Nephron progenitor cell (in vitro differentiated cells): Measurements from ENCODE around the gene STYK1.

ENCODE experiments used
- DNase-seq: peaks from one replicate; pipeline ENCODE4 v3.0.0; 2021
- H3K27ac Mint-ChIP-seq: 2 replicates; pipeline ENCODE4 v1.8.0; 2021; ENCODE audit warnings: mild to moderate bottlenecking, moderate library complexity, mixed read lengths
- H3K27me3 Mint-ChIP-seq: 2 replicates; pipeline ENCODE4 v1.8.0; 2021; ENCODE audit warnings: mild to moderate bottlenecking, low read depth, mixed read lengths; ENCODE audit not compliant: poor library complexity
- H3K36me3 Mint-ChIP-seq: 2 replicates; pipeline ENCODE4 v1.8.0; 2021; ENCODE audit warnings: low read depth, mixed read lengths
- H3K4me1 Mint-ChIP-seq: 2 replicates; pipeline ENCODE4 v1.8.0; 2021; ENCODE audit warnings: mixed read lengths
- H3K4me3 Mint-ChIP-seq: 2 replicates; pipeline ENCODE4 v1.8.0; 2021; ENCODE audit warnings: mild to moderate bottlenecking, moderate library complexity, mixed read lengths
- H3K9me3 Mint-ChIP-seq: 2 replicates; pipeline ENCODE4 v1.8.0; 2021; ENCODE audit warnings: mild to moderate bottlenecking, moderate library complexity, mixed read lengths
- CTCF ChIP-seq: fragments of 200-600 bp; sonication (generic); IDR thresholded peaks from 2 replicates; pipeline ENCODE4 v1.5.0; 2021; ENCODE audit warnings: antibody characterized with exemption

The STYK1 gene

GRCh38 chr12:10624605-10625004, 49.2 kb downstream of the STYK1 start:
- peaks cover 25% of the 10 kb centered on the region for H3K27me3 Mint-ChIP-seq
- no peak for TF ChIP-seq CTCF
- no peaks in the 10 kb centered on the region for H3K36me3 Mint-ChIP-seq
- H3K9me3 Mint-ChIP-seq = no peaks in the 10 kb centered on the region
- no peak overlapping the region for H3K4me3 Mint-ChIP-seq
- no peak overlapping the region for H3K27ac Mint-ChIP-seq
- DNase-seq = no peak
- no peaks in the 10 kb centered on the region for H3K4me1 Mint-ChIP-seq

- H3K27me3 Mint-ChIP-seq = peaks cover 37% of the 10 kb centered on the region
- no peaks in the 10 kb centered on the region for H3K36me3 Mint-ChIP-seq
- no peak overlapping the region for H3K4me3 Mint-ChIP-seq
Observed at GRCh38 chr12:10623131-10623530, 50.7 kb downstream of the STYK1 start.

GRCh38 chr12:10621278-10621677, 52.6 kb downstream of the STYK1 start:
- Mint-ChIP-seq H3K36me3 (no peaks in the 10 kb centered on the region), H3K27me3 (peaks cover 43% of the 10 kb centered on the region), H3K9me3 (no peaks in the 10 kb centered on the region), H3K4me3 (no peak overlapping the region), H3K27ac (no peak overlapping the region), H3K4me1 (no peaks in the 10 kb centered on the region)
- DNase-seq = no peak
- TF ChIP-seq CTCF = no peak

More at GRCh38 chr12:10623131-10623530, 50.7 kb downstream of the STYK1 start:
- Mint-ChIP-seq H3K9me3 (no peaks in the 10 kb centered on the region), H3K4me1 (no peaks in the 10 kb centered on the region), H3K27ac (no peak overlapping the region)
- no peak for TF ChIP-seq CTCF
- no peak for DNase-seq

- H3K36me3 Mint-ChIP-seq = no peaks in the 10 kb centered on the region
- no peak overlapping the region for H3K27ac Mint-ChIP-seq
- H3K9me3 Mint-ChIP-seq = no peaks in the 10 kb centered on the region
- no peak overlapping the region for H3K4me3 Mint-ChIP-seq
- no peaks in the 10 kb centered on the region for H3K4me1 Mint-ChIP-seq
- H3K27me3 Mint-ChIP-seq = peaks cover 43% of the 10 kb centered on the region
- no peak for TF ChIP-seq CTCF
- DNase-seq = no peak
Observed at GRCh38 chr12:10620078-10620779, 53.6 kb downstream of the STYK1 start.

GRCh38 chr12:10618338-10618987, 55.4 kb downstream of the STYK1 start:
- peaks cover 37% of the 10 kb centered on the region for H3K27me3 Mint-ChIP-seq
- H3K36me3 Mint-ChIP-seq = no peaks in the 10 kb centered on the region
- H3K4me1 Mint-ChIP-seq = peaks cover 9% of the 10 kb centered on the region
- no peak for TF ChIP-seq CTCF
- H3K27ac Mint-ChIP-seq = no peak overlapping the region
- no peaks in the 10 kb centered on the region for H3K9me3 Mint-ChIP-seq
- no peak overlapping the region for H3K4me3 Mint-ChIP-seq
- no peak for DNase-seq

GRCh38 chr12:10617863-10618262, 56.0 kb downstream of the STYK1 start:
- Mint-ChIP-seq H3K4me3 (no peak overlapping the region), H3K9me3 (no peaks in the 10 kb centered on the region), H3K27ac (no peak overlapping the region), H3K4me1 (peaks cover 11% of the 10 kb centered on the region), H3K36me3 (no peaks in the 10 kb centered on the region), H3K27me3 (peaks cover 37% of the 10 kb centered on the region)
- TF ChIP-seq CTCF = no peak
- no peak for DNase-seq
